Ishikawa (cell line): ENCODE data around the gene ELOVL6.

Source experiments
- CEBPB ChIP-seq: IDR thresholded peaks from 2 replicates; pipeline ENCODE4 v1.6.1; 2012
- CREB1 ChIP-seq: IDR thresholded peaks from 2 replicates; pipeline ENCODE4 v1.6.1; 2012; ENCODE audit warnings: low read depth
- EGR1 ChIP-seq: IDR thresholded peaks from 2 replicates; pipeline ENCODE4 v1.6.1; 2012
- EP300 ChIP-seq: IDR thresholded peaks from 2 replicates; pipeline ENCODE4 v1.6.1; 2012; ENCODE audit warnings: borderline replicate concordance
- FOXM1 ChIP-seq: IDR thresholded peaks from 2 replicates; pipeline ENCODE4 v1.6.1; 2012; ENCODE audit warnings: low read depth, borderline replicate concordance
- NFIC ChIP-seq: IDR thresholded peaks from 2 replicates; pipeline ENCODE4 v1.6.1; 2012
- RAD21 ChIP-seq: IDR thresholded peaks from 2 replicates; pipeline ENCODE4 v1.6.1; 2012; ENCODE audit warnings: low read depth
- TAF1 ChIP-seq: IDR thresholded peaks from 2 replicates; pipeline ENCODE4 v1.6.1; 2012; ENCODE audit warnings: low read depth, mild to moderate bottlenecking
- TCF12 ChIP-seq: IDR thresholded peaks from 2 replicates; pipeline ENCODE4 v1.6.1; 2012; ENCODE audit warnings: low read depth
- TEAD4 ChIP-seq: IDR thresholded peaks from 2 replicates; pipeline ENCODE4 v1.6.1; 2012
- YY1 ChIP-seq: IDR thresholded peaks from 2 replicates; pipeline ENCODE4 v1.6.1; 2012; ENCODE audit warnings: low read depth
- ZBTB7A ChIP-seq: IDR thresholded peaks from 2 replicates; pipeline ENCODE4 v1.6.1; 2012; ENCODE audit warnings: low read depth
- TF ChIP-seq, protein P1 (sequence below): IDR thresholded peaks from 2 replicates; pipeline ENCODE4 v1.6.1; 2012; ENCODE audit warnings: low read depth, mild to moderate bottlenecking
- TF ChIP-seq, protein P2 (sequence below): IDR thresholded peaks from 2 replicates; pipeline ENCODE4 v1.6.1; 2012
- TF ChIP-seq, protein P3 (sequence below): IDR thresholded peaks from 2 replicates; pipeline ENCODE4 v1.6.1; 2012

ELOVL6 gene

DNA sequence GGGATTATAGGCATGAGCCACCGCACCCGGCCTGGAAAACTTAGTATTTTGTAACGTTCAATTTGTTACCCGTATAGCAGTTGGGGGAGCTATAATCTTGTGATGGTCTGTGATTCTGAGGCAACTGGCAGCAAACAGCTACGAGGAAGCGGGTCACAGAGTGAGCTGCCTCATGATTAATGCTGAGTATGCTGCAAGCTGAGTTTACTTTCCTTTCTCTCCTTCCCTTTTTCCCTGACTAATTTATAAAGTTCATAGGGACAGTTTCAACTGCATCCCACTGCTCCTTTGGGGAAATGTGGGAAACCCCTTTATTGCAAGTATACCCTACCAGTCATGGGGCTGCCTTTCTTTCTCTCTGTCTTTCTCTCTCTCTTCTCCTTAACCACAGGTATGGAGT lies 17.7 kb upstream of the ELOVL6 start:
- TF ChIP-seq YY1 (no peak), RAD21 (no peak), TEAD4 (no peak), EGR1 (no peak), EP300 (no peak), CREB1 (no peak), TAF1 (no peak), ZBTB7A (no peak), FOXM1 (no peak), NFIC (no peak), TCF12 (no peak), CEBPB (no peak)
- TF ChIP-seq, protein P1, sequence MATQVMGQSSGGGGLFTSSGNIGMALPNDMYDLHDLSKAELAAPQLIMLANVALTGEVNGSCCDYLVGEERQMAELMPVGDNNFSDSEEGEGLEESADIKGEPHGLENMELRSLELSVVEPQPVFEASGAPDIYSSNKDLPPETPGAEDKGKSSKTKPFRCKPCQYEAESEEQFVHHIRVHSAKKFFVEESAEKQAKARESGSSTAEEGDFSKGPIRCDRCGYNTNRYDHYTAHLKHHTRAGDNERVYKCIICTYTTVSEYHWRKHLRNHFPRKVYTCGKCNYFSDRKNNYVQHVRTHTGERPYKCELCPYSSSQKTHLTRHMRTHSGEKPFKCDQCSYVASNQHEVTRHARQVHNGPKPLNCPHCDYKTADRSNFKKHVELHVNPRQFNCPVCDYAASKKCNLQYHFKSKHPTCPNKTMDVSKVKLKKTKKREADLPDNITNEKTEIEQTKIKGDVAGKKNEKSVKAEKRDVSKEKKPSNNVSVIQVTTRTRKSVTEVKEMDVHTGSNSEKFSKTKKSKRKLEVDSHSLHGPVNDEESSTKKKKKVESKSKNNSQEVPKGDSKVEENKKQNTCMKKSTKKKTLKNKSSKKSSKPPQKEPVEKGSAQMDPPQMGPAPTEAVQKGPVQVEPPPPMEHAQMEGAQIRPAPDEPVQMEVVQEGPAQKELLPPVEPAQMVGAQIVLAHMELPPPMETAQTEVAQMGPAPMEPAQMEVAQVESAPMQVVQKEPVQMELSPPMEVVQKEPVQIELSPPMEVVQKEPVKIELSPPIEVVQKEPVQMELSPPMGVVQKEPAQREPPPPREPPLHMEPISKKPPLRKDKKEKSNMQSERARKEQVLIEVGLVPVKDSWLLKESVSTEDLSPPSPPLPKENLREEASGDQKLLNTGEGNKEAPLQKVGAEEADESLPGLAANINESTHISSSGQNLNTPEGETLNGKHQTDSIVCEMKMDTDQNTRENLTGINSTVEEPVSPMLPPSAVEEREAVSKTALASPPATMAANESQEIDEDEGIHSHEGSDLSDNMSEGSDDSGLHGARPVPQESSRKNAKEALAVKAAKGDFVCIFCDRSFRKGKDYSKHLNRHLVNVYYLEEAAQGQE, result no peak
- TF ChIP-seq, protein P2, sequence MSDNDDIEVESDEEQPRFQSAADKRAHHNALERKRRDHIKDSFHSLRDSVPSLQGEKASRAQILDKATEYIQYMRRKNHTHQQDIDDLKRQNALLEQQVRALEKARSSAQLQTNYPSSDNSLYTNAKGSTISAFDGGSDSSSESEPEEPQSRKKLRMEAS, result no peak
- TF ChIP-seq, protein P3, sequence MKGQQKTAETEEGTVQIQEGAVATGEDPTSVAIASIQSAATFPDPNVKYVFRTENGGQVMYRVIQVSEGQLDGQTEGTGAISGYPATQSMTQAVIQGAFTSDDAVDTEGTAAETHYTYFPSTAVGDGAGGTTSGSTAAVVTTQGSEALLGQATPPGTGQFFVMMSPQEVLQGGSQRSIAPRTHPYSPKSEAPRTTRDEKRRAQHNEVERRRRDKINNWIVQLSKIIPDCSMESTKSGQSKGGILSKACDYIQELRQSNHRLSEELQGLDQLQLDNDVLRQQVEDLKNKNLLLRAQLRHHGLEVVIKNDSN, result no peak

DNA sequence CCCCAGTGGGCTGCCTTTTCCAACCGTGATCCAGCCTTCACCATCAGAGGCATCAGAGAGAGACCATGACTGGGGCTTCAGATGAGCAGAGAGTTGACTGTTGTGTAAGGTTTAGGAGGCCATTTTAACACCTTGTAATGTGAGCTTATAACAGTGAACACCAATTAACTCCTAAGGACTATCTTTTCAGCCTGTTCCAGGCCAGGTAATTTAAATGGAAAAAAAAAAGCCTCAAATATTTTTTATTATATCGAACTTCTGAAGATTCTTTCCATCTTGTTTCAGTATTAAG lies 13.3 kb upstream of the ELOVL6 start:
- TF ChIP-seq, protein P3, result no peak
- TF ChIP-seq EGR1, result no peak
- no peak for TF ChIP-seq ZBTB7A
- TF ChIP-seq TAF1, result no peak
- TF ChIP-seq, protein P1, result no peak
- no peak for TF ChIP-seq TEAD4
- TF ChIP-seq NFIC, result no peak
- TF ChIP-seq RAD21, result no peak
- no peak for TF ChIP-seq FOXM1
- no peak for TF ChIP-seq EP300
- TF ChIP-seq CEBPB, result no peak
- TF ChIP-seq, protein P2, result no peak
- TF ChIP-seq YY1, result no peak
- no peak for TF ChIP-seq TCF12
- TF ChIP-seq CREB1, result no peak

DNA sequence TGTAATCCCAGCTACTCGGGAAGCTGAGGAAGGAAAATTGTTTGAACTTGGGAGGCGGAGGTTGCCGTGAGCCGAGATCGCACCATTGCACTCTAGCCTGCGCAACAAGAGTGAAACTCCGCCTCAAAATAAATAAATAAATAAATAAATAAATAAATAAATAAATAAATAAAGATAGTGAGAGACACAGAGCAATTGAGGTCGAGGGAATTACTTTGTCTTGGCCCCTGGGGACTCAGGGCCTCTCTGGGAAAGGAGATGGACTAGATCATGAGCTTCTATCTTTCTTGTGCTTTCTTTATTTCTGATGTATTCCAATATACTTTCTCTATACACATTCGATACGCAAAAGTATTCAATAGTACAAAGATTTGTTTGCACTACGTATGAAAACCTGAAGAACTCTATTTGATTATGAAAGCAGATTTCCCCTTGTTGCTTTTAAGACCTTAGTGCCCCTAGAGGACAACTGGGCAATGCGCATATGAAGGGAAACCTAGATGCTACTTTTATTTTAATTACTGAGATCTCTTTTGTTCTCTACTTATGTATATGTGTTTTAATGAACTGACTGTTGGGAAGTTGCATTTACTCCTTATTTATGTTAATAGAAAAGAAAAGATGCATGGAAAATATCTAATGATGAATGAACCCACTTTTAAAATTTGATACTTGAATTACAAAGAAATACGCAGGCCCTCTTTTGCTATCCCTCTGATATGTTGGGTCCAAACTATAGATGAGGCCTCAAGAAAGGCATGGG lies 12.8 kb upstream of the ELOVL6 start:
- TF ChIP-seq CREB1 (no peak), RAD21 (peak; percentile 79), NFIC (no peak), FOXM1 (no peak)
- TF ChIP-seq, protein P2, result no peak
- TF ChIP-seq, protein P1, result no peak

DNA sequence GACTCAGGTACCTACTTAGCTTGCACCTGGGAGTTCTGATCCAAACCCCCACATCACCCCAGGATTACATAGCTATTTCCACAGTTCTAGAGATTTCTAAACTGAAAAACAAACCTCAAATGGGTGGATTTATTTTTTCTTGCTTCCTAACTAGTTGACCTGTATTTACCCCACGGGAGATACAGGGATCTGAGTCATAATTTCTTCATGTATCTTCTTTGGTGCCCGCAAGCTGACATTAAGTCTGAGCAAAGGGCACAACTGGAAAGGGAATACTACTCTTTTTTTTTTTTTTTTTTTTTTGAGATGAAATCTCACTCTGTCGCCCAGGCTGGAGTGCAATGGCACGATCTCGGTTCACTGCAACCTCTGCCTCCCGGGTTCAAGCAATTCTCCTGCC lies 10.0 kb upstream of the ELOVL6 start:
- no peak for TF ChIP-seq NFIC
- no peak for TF ChIP-seq YY1
- no peak for TF ChIP-seq TEAD4
- TF ChIP-seq CEBPB, result no peak
- TF ChIP-seq RAD21, result no peak
- no peak for TF ChIP-seq CREB1
- TF ChIP-seq, protein P1, result no peak
- TF ChIP-seq EP300, result no peak
- no peak for TF ChIP-seq FOXM1
- TF ChIP-seq, protein P3, result no peak
- TF ChIP-seq TAF1, result no peak
- TF ChIP-seq, protein P2, result no peak
- no peak for TF ChIP-seq EGR1
- no peak for TF ChIP-seq TCF12
- no peak for TF ChIP-seq ZBTB7A
